Stimulated activated CD4-positive, alpha-beta T cell treated with anti-CD3 and anti-CD28 coated beads, TNF-alpha, amount 100 ng/mL, for 24 hours (primary cell): Measurements from ENCODE around the gene EXOC3L1.
A peak's percentile ranks its signal among the peaks of the same experiment; 100 is the strongest.

Experiments used
- DNase-seq, 3 experiments: peaks; one replicate each; pipeline ENCODE4 v3.0.0-alpha.2; 2020; ENCODE audit warnings: low read depth in 3 of 3

Gene EXOC3L1

GRCh38 chr16:67165121-67166078, 24.5 kb downstream of the EXOC3L1 start:
- no peak for DNase-seq

- DNase-seq: no peak
Measured at GRCh38 chr16:67164599-67165061, 25.3 kb downstream of the EXOC3L1 start, which contains the start of gene HSF4. TSS of gene HSF4 (plus strand) at chr16:67164745. CDS start at chr16:67164812, 67 bp downstream.

- DNase-seq: no peak
Measured at GRCh38 chr16:67163999-67164558, 25.9 kb downstream of the EXOC3L1 start.

GRCh38 chr16:67163164-67163998, 26.6 kb downstream of the EXOC3L1 start:
- peak in 1 of 3 experiments; percentile 48 for DNase-seq

GRCh38 chr16:67162506-67163163, 27.3 kb downstream of the EXOC3L1 start:
- no peak for DNase-seq

GRCh38 chr16:67161595-67162058, 28.3 kb downstream of the EXOC3L1 start:
- DNase-seq: no peak

- peak in 1 of 3 experiments; percentile 80 for DNase-seq
Measured at GRCh38 chr16:67158637-67159600, 31.0 kb downstream of the EXOC3L1 start.

GRCh38 chr16:67157892-67158635, 31.9 kb downstream of the EXOC3L1 start:
- DNase-seq: no peak

GRCh38 chr16:67157106-67157748, 32.7 kb downstream of the EXOC3L1 start:
- DNase-seq: no peak

GRCh38 chr16:67156143-67156844, 33.6 kb downstream of the EXOC3L1 start:
- DNase-seq: no peak

GRCh38 chr16:67155295-67156142, 34.4 kb downstream of the EXOC3L1 start:
- peak in 2 of 3 experiments; percentile 59 to 77 for DNase-seq

- no peak for DNase-seq
Measured at GRCh38 chr16:67154578-67155294, 35.2 kb downstream of the EXOC3L1 start.

- no peak for DNase-seq
Measured at GRCh38 chr16:67151431-67152097, 38.4 kb downstream of the EXOC3L1 start.

- DNase-seq: no peak
Measured at GRCh38 chr16:67150833-67151396, 39.0 kb downstream of the EXOC3L1 start, which contains the start of gene B3GNT9. TSS of gene B3GNT9 (minus strand) at chr16:67150998. CDS start at chr16:67150485, 513 bp downstream.

- DNase-seq: peak in 1 of 3 experiments; percentile 54
Measured at GRCh38 chr16:67150047-67150832, 39.7 kb downstream of the EXOC3L1 start.
